ENCODE results near the gene CASP8AP2.
"Not testable (repeated sequence)": the region's sequence is repeated elsewhere in the genome, so short reads cannot be mapped to it uniquely, and the experiment has no call there.

The CASP8AP2 gene

GRCh38 chr6:89829472-89830169, at the start of gene CASP8AP2:
Gene CASP8AP2 (plus strand): TSS chr6:89829880.
- Mint-ChIP-seq H3K27me3 (no peaks in the 10 kb centered on the region), H3K9me3 (no peaks in the 10 kb centered on the region)

GRCh38 chr6:89781070-89782034, 48.3 kb upstream of the CASP8AP2 start:
- DNase-seq, result no peak
- H3K4me3 Mint-ChIP-seq, result no peak overlapping the region
- H3K36me3 Mint-ChIP-seq (ENCODE audit: low read depth), result peaks cover 87% of the 10 kb centered on the region
- H3K27ac Mint-ChIP-seq, result peak overlapping the region; percentile 20
- H3K9me3 Mint-ChIP-seq, result peaks cover 2% of the 10 kb centered on the region
- no peaks in the 10 kb centered on the region for H3K4me1 Mint-ChIP-seq (ENCODE audit: low read depth)
- no peaks in the 10 kb centered on the region for H3K27me3 Mint-ChIP-seq

More at GRCh38 chr6:89829472-89830169, at the start of gene CASP8AP2:
- peak within 1 kb of the TSS; percentile 99 for H3K27ac Mint-ChIP-seq
- peak; percentile 90 for DNase-seq
- H3K4me1 Mint-ChIP-seq (ENCODE audit: low read depth), result peaks cover 33% of the 10 kb centered on the region
- H3K36me3 Mint-ChIP-seq (ENCODE audit: low read depth), result peaks cover 51% of the 10 kb centered on the region
- peak within 1 kb of the TSS; percentile 99 for H3K4me3 Mint-ChIP-seq

- DNase-seq, result no peak
- H3K9me3 Mint-ChIP-seq, result peaks cover 2% of the 10 kb centered on the region
- peaks cover 87% of the 10 kb centered on the region for H3K36me3 Mint-ChIP-seq (ENCODE audit: low read depth)
- H3K27me3 Mint-ChIP-seq, result no peaks in the 10 kb centered on the region
- H3K4me1 Mint-ChIP-seq (ENCODE audit: low read depth), result no peaks in the 10 kb centered on the region
- no peak overlapping the region for H3K27ac Mint-ChIP-seq
- no peak overlapping the region for H3K4me3 Mint-ChIP-seq
Observed at GRCh38 chr6:89782222-89782621, 47.5 kb upstream of the CASP8AP2 start.

DNA sequence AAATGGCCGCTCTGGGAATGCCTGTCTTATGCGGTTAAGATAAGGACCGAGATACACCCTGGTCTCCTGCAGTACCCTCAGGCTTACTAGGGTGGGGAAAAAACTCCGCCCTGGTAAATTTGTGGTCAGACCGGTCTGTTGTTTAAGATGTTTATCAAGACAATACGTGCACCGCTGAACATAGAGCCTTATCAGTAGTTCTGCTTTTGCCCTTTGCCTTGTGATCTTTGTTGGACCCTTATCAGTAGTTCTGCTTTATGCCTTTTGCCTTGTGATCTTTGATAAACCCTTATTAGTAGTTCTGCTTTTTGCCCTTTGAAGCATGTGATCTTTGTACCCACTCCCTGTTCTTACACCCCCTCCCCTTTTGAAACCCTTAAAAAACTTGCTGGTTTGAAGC, 46.4 kb upstream of the CASP8AP2 start:
- H3K4me1 Mint-ChIP-seq (ENCODE audit: low read depth); H3K9me3 Mint-ChIP-seq; DNase-seq; H3K27ac Mint-ChIP-seq; H3K27me3 Mint-ChIP-seq; H3K4me3 Mint-ChIP-seq: not testable (repeated sequence)
- peaks cover 88% of the 10 kb centered on the region for H3K36me3 Mint-ChIP-seq (ENCODE audit: low read depth)

DNA sequence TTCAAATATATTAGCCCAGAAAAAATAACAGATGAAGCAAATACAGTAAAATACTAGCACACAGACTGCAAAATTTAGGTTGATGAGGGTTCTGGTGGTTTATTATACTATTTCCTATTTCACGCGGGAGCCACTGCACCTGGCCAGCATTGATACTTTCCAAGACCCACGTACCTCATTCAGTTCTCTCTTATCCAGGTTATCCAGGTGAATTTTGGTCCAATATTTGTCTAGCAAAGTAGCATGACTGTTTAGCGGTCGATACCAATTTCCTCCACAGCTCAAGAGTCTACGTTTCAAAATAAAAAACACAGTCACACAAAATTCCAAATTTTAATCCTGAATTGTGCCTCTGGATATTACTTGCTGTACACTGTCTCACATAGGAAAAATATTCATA, 44.8 kb upstream of the CASP8AP2 start:
- Mint-ChIP-seq H3K27me3 (no peaks in the 10 kb centered on the region), H3K27ac (no peak overlapping the region)

GRCh38 chr6:89786970-89787369, 42.7 kb upstream of the CASP8AP2 start:
- no peak overlapping the region for H3K27ac Mint-ChIP-seq
- no peaks in the 10 kb centered on the region for H3K4me1 Mint-ChIP-seq (ENCODE audit: low read depth)
- H3K4me3 Mint-ChIP-seq, result no peak overlapping the region
- no peak for DNase-seq
- H3K9me3 Mint-ChIP-seq, result peaks cover 2% of the 10 kb centered on the region
- no peaks in the 10 kb centered on the region for H3K27me3 Mint-ChIP-seq
- peaks cover 89% of the 10 kb centered on the region for H3K36me3 Mint-ChIP-seq (ENCODE audit: low read depth)

More for the DNA sequence above, 44.8 kb upstream of the CASP8AP2 start:
- no peaks in the 10 kb centered on the region for H3K4me1 Mint-ChIP-seq (ENCODE audit: low read depth)
- H3K9me3 Mint-ChIP-seq, result peaks cover 2% of the 10 kb centered on the region
- no peak for DNase-seq
- no peak overlapping the region for H3K4me3 Mint-ChIP-seq
- H3K36me3 Mint-ChIP-seq (ENCODE audit: low read depth), result peaks cover 93% of the 10 kb centered on the region

GRCh38 chr6:89787660-89788328, 41.9 kb upstream of the CASP8AP2 start:
- H3K9me3 Mint-ChIP-seq, result peaks cover 2% of the 10 kb centered on the region
- H3K27me3 Mint-ChIP-seq, result no peaks in the 10 kb centered on the region
- H3K27ac Mint-ChIP-seq, result no peak overlapping the region
- H3K4me3 Mint-ChIP-seq, result no peak overlapping the region
- peaks cover 91% of the 10 kb centered on the region for H3K36me3 Mint-ChIP-seq (ENCODE audit: low read depth)
- no peaks in the 10 kb centered on the region for H3K4me1 Mint-ChIP-seq (ENCODE audit: low read depth)
- no peak for DNase-seq

- Mint-ChIP-seq H3K4me1 (ENCODE audit: low read depth) (peaks cover 21% of the 10 kb centered on the region), H3K4me3 (no peak overlapping the region), H3K9me3 (no peaks in the 10 kb centered on the region), H3K27me3 (no peaks in the 10 kb centered on the region), H3K36me3 (ENCODE audit: low read depth) (peaks cover 92% of the 10 kb centered on the region), H3K27ac (no peak overlapping the region)
- DNase-seq, result no peak
Observed at GRCh38 chr6:89789980-89790379, 39.7 kb upstream of the CASP8AP2 start.

DNA sequence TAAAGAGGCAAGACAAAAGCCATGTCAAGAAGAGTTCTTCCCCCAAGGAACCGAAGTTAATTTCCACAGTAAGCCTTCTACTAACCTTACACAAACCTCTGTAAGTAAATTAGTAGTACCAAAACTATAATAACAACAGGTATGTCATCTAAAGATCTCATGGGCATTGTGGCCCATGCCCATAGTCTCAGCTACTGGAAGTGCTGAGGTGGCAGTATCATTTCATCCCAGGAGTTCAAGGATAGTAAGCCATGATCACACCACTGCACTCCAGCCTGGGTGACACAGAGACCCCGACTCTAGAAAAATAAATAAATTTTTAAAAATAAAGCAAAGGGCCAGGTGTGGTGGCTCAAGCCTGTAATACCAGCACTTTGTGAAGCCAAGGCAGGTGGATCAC, 39.3 kb upstream of the CASP8AP2 start:
- Mint-ChIP-seq H3K9me3 (no peaks in the 10 kb centered on the region), H3K36me3 (ENCODE audit: low read depth) (peaks cover 92% of the 10 kb centered on the region), H3K27ac (no peak overlapping the region), H3K4me3 (no peak overlapping the region), H3K4me1 (ENCODE audit: low read depth) (peaks cover 26% of the 10 kb centered on the region), H3K27me3 (no peaks in the 10 kb centered on the region)
- DNase-seq, result no peak

GRCh38 chr6:89792881-89793280, 36.8 kb upstream of the CASP8AP2 start:
- DNase-seq, result no peak
- Mint-ChIP-seq H3K9me3 (no peaks in the 10 kb centered on the region), H3K4me1 (ENCODE audit: low read depth) (peaks cover 33% of the 10 kb centered on the region), H3K27ac (peak overlapping the region; percentile 4), H3K27me3 (no peaks in the 10 kb centered on the region), H3K36me3 (ENCODE audit: low read depth) (peaks cover 83% of the 10 kb centered on the region), H3K4me3 (no peak overlapping the region)

DNA sequence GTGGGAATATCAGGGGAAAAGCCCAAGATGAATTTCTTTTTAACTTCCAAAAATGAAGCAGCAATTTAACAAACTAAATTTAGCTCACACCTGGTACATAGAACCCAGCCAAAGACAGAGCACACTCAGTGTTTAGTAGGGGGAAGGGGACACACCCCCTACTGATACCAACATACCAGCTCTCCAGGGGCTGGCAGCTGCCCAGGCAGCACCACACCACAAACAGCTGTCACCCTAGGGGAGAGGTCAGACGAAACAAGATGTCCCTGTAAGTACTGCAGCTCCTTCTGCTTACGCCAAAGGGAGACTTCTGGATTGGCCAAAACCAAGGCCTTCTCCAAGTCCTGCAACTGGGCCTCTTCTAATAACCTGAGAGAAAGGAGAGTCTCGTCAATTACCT, 36.1 kb upstream of the CASP8AP2 start:
- Mint-ChIP-seq H3K4me1 (ENCODE audit: low read depth) (peaks cover 33% of the 10 kb centered on the region), H3K4me3 (no peak overlapping the region)

GRCh38 chr6:89794324-89794723, 35.4 kb upstream of the CASP8AP2 start:
- H3K36me3 Mint-ChIP-seq (ENCODE audit: low read depth), result peaks cover 78% of the 10 kb centered on the region
- H3K27me3 Mint-ChIP-seq, result no peaks in the 10 kb centered on the region
- H3K4me1 Mint-ChIP-seq (ENCODE audit: low read depth), result peaks cover 33% of the 10 kb centered on the region
- H3K27ac Mint-ChIP-seq, result peak overlapping the region; percentile 83
- DNase-seq, result no peak
- H3K9me3 Mint-ChIP-seq, result no peaks in the 10 kb centered on the region
- peak overlapping the region; percentile 37 for H3K4me3 Mint-ChIP-seq

More for the DNA sequence above, 36.1 kb upstream of the CASP8AP2 start:
- Mint-ChIP-seq H3K9me3 (no peaks in the 10 kb centered on the region), H3K36me3 (ENCODE audit: low read depth) (peaks cover 78% of the 10 kb centered on the region), H3K27ac (peak overlapping the region; percentile 83), H3K27me3 (no peaks in the 10 kb centered on the region)
- no peak for DNase-seq

GRCh38 chr6:89797317-89797716, 32.4 kb upstream of the CASP8AP2 start:
- H3K36me3 Mint-ChIP-seq (ENCODE audit: low read depth), result peaks cover 83% of the 10 kb centered on the region
- H3K4me1 Mint-ChIP-seq (ENCODE audit: low read depth), result peaks cover 38% of the 10 kb centered on the region
- no peaks in the 10 kb centered on the region for H3K27me3 Mint-ChIP-seq
- no peak overlapping the region for H3K27ac Mint-ChIP-seq
- H3K4me3 Mint-ChIP-seq, result no peak overlapping the region
- no peak for DNase-seq
- H3K9me3 Mint-ChIP-seq, result no peaks in the 10 kb centered on the region

- peak overlapping the region; percentile 65 for H3K27ac Mint-ChIP-seq
- H3K4me3 Mint-ChIP-seq, result no peak overlapping the region
- DNase-seq, result no peak
- peaks cover 77% of the 10 kb centered on the region for H3K36me3 Mint-ChIP-seq (ENCODE audit: low read depth)
- no peaks in the 10 kb centered on the region for H3K9me3 Mint-ChIP-seq
- H3K4me1 Mint-ChIP-seq (ENCODE audit: low read depth), result peaks cover 27% of the 10 kb centered on the region
- no peaks in the 10 kb centered on the region for H3K27me3 Mint-ChIP-seq
Observed at GRCh38 chr6:89799096-89799495, 30.6 kb upstream of the CASP8AP2 start.
